Naive thymus-derived CD8-positive, alpha-beta T cell (primary cell): ENCODE measurements around the gene MAGI2. TPM values are rescaled to one million over a fixed set of nuclear protein-coding genes. Genes with fewer than 3 reads are reported as not detected.

ENCODE experiments used
- ATAC-seq, 2 donors: fragments of 150-1000 bp; cut with Tn5 transposase in 1 of 2; sonication (Bioruptor Pico), chemical (Tn5 transposase) in 1 of 2; 1 replicate in 1 of 2; 2 replicates in 1 of 2; pipeline ENCODE4 v1.10.0; 2021; ENCODE audit warnings: mild to moderate bottlenecking in 2 of 2, moderate library complexity in 2 of 2
- POLR2A ChIA-PET: fragments of 350-600 bp; sonication (Branson Sonifier 250); formaldehyde crosslinking; loops from one replicate; lab custom pipeline; 2021; ENCODE audit warnings: antibody characterized with exemption; lab: Charles Lee
- DNase-seq, 10 donors: peaks; one replicate each; pipeline versions ENCODE4 v3.0.0 to v3.0.0-alpha.2; 2020 to 2022
- H3K27ac Mint-ChIP-seq, 10 donors: one replicate each; pipeline ENCODE4 v1.8.0; 2020 to 2022; ENCODE audit warnings: mild to moderate bottlenecking in 10 of 10, mixed read lengths in 10 of 10, moderate library complexity in 4 of 10, inconsistent platforms in 1 of 10
- H3K27me3 Mint-ChIP-seq, 5 donors: one replicate each; pipeline ENCODE4 v1.8.0; 2021 to 2022; ENCODE audit warnings: mixed read lengths in 5 of 5
- H3K36me3 Mint-ChIP-seq, 3 donors: one replicate each; pipeline ENCODE4 v1.8.0; 2020 to 2022; ENCODE audit warnings: mixed read lengths in 3 of 3, mild to moderate bottlenecking in 2 of 3, inconsistent platforms in 1 of 3
- H3K4me1 Mint-ChIP-seq, 4 donors: one replicate each; pipeline ENCODE4 v1.8.0; 2021 to 2022; ENCODE audit warnings: mixed read lengths in 4 of 4
- H3K4me3 Mint-ChIP-seq, 10 donors: one replicate each; pipeline ENCODE4 v1.8.0; 2020 to 2022; ENCODE audit warnings: mild to moderate bottlenecking in 10 of 10, mixed read lengths in 10 of 10, moderate library complexity in 6 of 10, inconsistent platforms in 1 of 10
- H3K9me3 Mint-ChIP-seq, 9 donors: one replicate each; pipeline ENCODE4 v1.8.0; 2020 to 2022; ENCODE audit warnings: mixed read lengths in 9 of 9, mild to moderate bottlenecking in 3 of 9, inconsistent platforms in 1 of 9, moderate library complexity in 1 of 9
- polyA plus RNA-seq, 3 donors: library from polyadenylated mRNA; unstranded; fragments of 300-500 nt; fragmentation: Illumina TruSeq; gene quantifications; one replicate each; pipeline ENCODE4 v1.2.3, GENCODE V29; 2021
- total RNA-seq, 8 experiments: library from RNA in 2 of 8; stranded (reverse) in 2 of 8; gene quantifications; one replicate each; pipeline ENCODE4 v1.2.3 and lab custom pipeline; 2021 to 2026

MAGI2 gene
- total and polyA plus RNA-seq, 5 experiments from 2014 or later: 0.02 to 0.65 (median 0.37) TPM; not detected in 1

- H3K27ac Mint-ChIP-seq: no peak overlapping the region
- no peaks in the 10 kb centered on the region for H3K4me1 Mint-ChIP-seq
- DNase-seq (no peak), ATAC-seq (no peak)
- H3K27me3 Mint-ChIP-seq: no peaks in the 10 kb centered on the region
- H3K4me3 Mint-ChIP-seq: no peak overlapping the region
- no peaks in the 10 kb centered on the region for H3K36me3 Mint-ChIP-seq
- POLR2A ChIA-PET: no interaction called here
- H3K9me3 Mint-ChIP-seq: peaks cover 0 to 5% (median 0%) of the 10 kb centered on the region in 9 donors
Observed at GRCh38 chr7:78487464-78487863, 966.0 kb downstream of the MAGI2 start.

GRCh38 chr7:78479348-78479747 lies 974.1 kb downstream of the MAGI2 start:
- no peaks in the 10 kb centered on the region for H3K36me3 Mint-ChIP-seq
- H3K27me3 Mint-ChIP-seq: peaks cover 0 to 4% (median 0%) of the 10 kb centered on the region in 5 donors
- ATAC-seq: no peak
- DNase-seq: no peak
- POLR2A ChIA-PET: no interaction called here
- H3K27ac Mint-ChIP-seq: no peak overlapping the region
- H3K4me1 Mint-ChIP-seq: no peaks in the 10 kb centered on the region
- H3K4me3 Mint-ChIP-seq: no peak overlapping the region
- peaks cover 0 to 10% (median 0%) of the 10 kb centered on the region in 9 donors for H3K9me3 Mint-ChIP-seq

GRCh38 chr7:78476851-78477405 lies 976.5 kb downstream of the MAGI2 start:
- DNase-seq (no peak), ATAC-seq (no peak)
- H3K36me3 Mint-ChIP-seq: no peaks in the 10 kb centered on the region
- no peak overlapping the region for H3K4me3 Mint-ChIP-seq
- peaks cover 0 to 10% (median 0%) of the 10 kb centered on the region in 9 donors for H3K9me3 Mint-ChIP-seq
- peaks cover 0 to 4% (median 0%) of the 10 kb centered on the region in 5 donors for H3K27me3 Mint-ChIP-seq
- no peaks in the 10 kb centered on the region for H3K4me1 Mint-ChIP-seq
- POLR2A ChIA-PET: no interaction called here
- H3K27ac Mint-ChIP-seq: no peak overlapping the region

- Mint-ChIP-seq H3K4me1 (no peaks in the 10 kb centered on the region), H3K9me3 (peaks cover 0 to 4% (median 0%) of the 10 kb centered on the region in 9 donors), H3K27ac (no peak overlapping the region), H3K27me3 (peaks cover 0 to 3% (median 0%) of the 10 kb centered on the region in 5 donors), H3K4me3 (no peak overlapping the region), H3K36me3 (no peaks in the 10 kb centered on the region)
- ATAC-seq (no peak), DNase-seq (no peak)
- POLR2A ChIA-PET: no interaction called here
Observed at GRCh38 chr7:78473571-78474301, 979.7 kb downstream of the MAGI2 start.

- DNase-seq: no peak
- H3K9me3 Mint-ChIP-seq: peaks cover 0 to 4% (median 0%) of the 10 kb centered on the region in 9 donors
- POLR2A ChIA-PET: no interaction called here
- no peak for ATAC-seq
- no peak overlapping the region for H3K27ac Mint-ChIP-seq
- H3K4me1 Mint-ChIP-seq: peaks cover 0 to 2% (median 0%) of the 10 kb centered on the region in 4 donors
- no peak overlapping the region for H3K4me3 Mint-ChIP-seq
- no peaks in the 10 kb centered on the region for H3K36me3 Mint-ChIP-seq
- H3K27me3 Mint-ChIP-seq: no peaks in the 10 kb centered on the region
Observed at GRCh38 chr7:78473021-78473420, 980.4 kb downstream of the MAGI2 start.

- H3K4me1 Mint-ChIP-seq: peaks cover 0 to 2% (median 0%) of the 10 kb centered on the region in 4 donors
- DNase-seq (no peak), ATAC-seq (no peak)
- H3K27me3 Mint-ChIP-seq: no peaks in the 10 kb centered on the region
- no peak overlapping the region for H3K27ac Mint-ChIP-seq
- no peak overlapping the region for H3K4me3 Mint-ChIP-seq
- H3K36me3 Mint-ChIP-seq: no peaks in the 10 kb centered on the region
- POLR2A ChIA-PET: no interaction called here
- H3K9me3 Mint-ChIP-seq: peaks cover 0 to 4% (median 0%) of the 10 kb centered on the region in 9 donors
Observed at GRCh38 chr7:78472519-78472918, 980.9 kb downstream of the MAGI2 start.

- Mint-ChIP-seq H3K4me3 (no peak overlapping the region), H3K27me3 (no peaks in the 10 kb centered on the region), H3K27ac (no peak overlapping the region), H3K4me1 (peaks cover 0 to 2% (median 0%) of the 10 kb centered on the region in 4 donors), H3K9me3 (peaks cover 0 to 4% (median 0%) of the 10 kb centered on the region in 9 donors), H3K36me3 (no peaks in the 10 kb centered on the region)
- POLR2A ChIA-PET: no interaction called here
- ATAC-seq: no peak
- no peak for DNase-seq
Observed at GRCh38 chr7:78465894-78466293, 987.6 kb downstream of the MAGI2 start.

GRCh38 chr7:78463039-78463438 lies 990.4 kb downstream of the MAGI2 start:
- Mint-ChIP-seq H3K27me3 (no peaks in the 10 kb centered on the region), H3K4me3 (no peak overlapping the region), H3K36me3 (no peaks in the 10 kb centered on the region), H3K9me3 (peaks cover 0 to 2% (median 0%) of the 10 kb centered on the region in 9 donors), H3K4me1 (no peaks in the 10 kb centered on the region), H3K27ac (no peak overlapping the region)
- POLR2A ChIA-PET: no interaction called here
- DNase-seq (no peak), ATAC-seq (no peak)

GRCh38 chr7:78450706-78451105 lies 1002.8 kb downstream of the MAGI2 start:
- Mint-ChIP-seq H3K36me3 (no peaks in the 10 kb centered on the region), H3K4me1 (no peaks in the 10 kb centered on the region), H3K4me3 (no peak overlapping the region), H3K27ac (no peak overlapping the region), H3K27me3 (no peaks in the 10 kb centered on the region), H3K9me3 (peaks cover 0 to 4% (median 2%) of the 10 kb centered on the region in 9 donors)
- no peak for ATAC-seq
- no peak for DNase-seq
- POLR2A ChIA-PET: no interaction called here

- Mint-ChIP-seq H3K4me3 (no peak overlapping the region), H3K27me3 (no peaks in the 10 kb centered on the region), H3K4me1 (no peaks in the 10 kb centered on the region), H3K27ac (no peak overlapping the region), H3K36me3 (no peaks in the 10 kb centered on the region), H3K9me3 (peaks cover 0 to 4% (median 0%) of the 10 kb centered on the region in 9 donors)
- DNase-seq: no peak
- no peak for ATAC-seq
- POLR2A ChIA-PET: no interaction called here
Observed at GRCh38 chr7:78448911-78449310, 1004.6 kb downstream of the MAGI2 start.

- no peaks in the 10 kb centered on the region for H3K4me1 Mint-ChIP-seq
- H3K9me3 Mint-ChIP-seq: no peaks in the 10 kb centered on the region
- no peak overlapping the region for H3K4me3 Mint-ChIP-seq
- H3K36me3 Mint-ChIP-seq: no peaks in the 10 kb centered on the region
- POLR2A ChIA-PET: no interaction called here
- no peak for DNase-seq
- H3K27ac Mint-ChIP-seq: no peak overlapping the region
- H3K27me3 Mint-ChIP-seq: peaks cover 0 to 1% (median 0%) of the 10 kb centered on the region in 5 donors
- no peak for ATAC-seq
Observed at GRCh38 chr7:78444267-78444666, 1009.2 kb downstream of the MAGI2 start.

GRCh38 chr7:78443811-78444210 lies 1009.7 kb downstream of the MAGI2 start:
- ATAC-seq: no peak
- DNase-seq: no peak
- Mint-ChIP-seq H3K36me3 (no peaks in the 10 kb centered on the region), H3K4me3 (no peak overlapping the region), H3K27me3 (peaks cover 0 to 1% (median 0%) of the 10 kb centered on the region in 5 donors), H3K9me3 (no peaks in the 10 kb centered on the region), H3K27ac (no peak overlapping the region), H3K4me1 (no peaks in the 10 kb centered on the region)
- POLR2A ChIA-PET: no interaction called here

GRCh38 chr7:78441737-78442136 lies 1011.7 kb downstream of the MAGI2 start:
- H3K9me3 Mint-ChIP-seq: no peaks in the 10 kb centered on the region
- DNase-seq (no peak), ATAC-seq (no peak)
- POLR2A ChIA-PET: no interaction called here
- no peaks in the 10 kb centered on the region for H3K36me3 Mint-ChIP-seq
- H3K4me1 Mint-ChIP-seq: no peaks in the 10 kb centered on the region
- H3K27ac Mint-ChIP-seq: no peak overlapping the region
- no peak overlapping the region for H3K4me3 Mint-ChIP-seq
- H3K27me3 Mint-ChIP-seq: peaks cover 0 to 1% (median 0%) of the 10 kb centered on the region in 5 donors
